Osteocyte (in vitro differentiated cells): ENCODE measurements around the gene NCEH1. TPM values are rescaled to one million over a fixed set of nuclear protein-coding genes. Genes with fewer than 3 reads are reported as not detected.

Source experiments
- DNase-seq: peaks from one replicate; pipeline ENCODE4 v3.0.0; 2021; ENCODE audit warnings: mixed read lengths; ENCODE audit not compliant: unreplicated experiment; ENCODE audit errors: extremely low spot score
- H3K27ac Mint-ChIP-seq: one replicate; pipeline ENCODE4 v1.8.0; 2021; ENCODE audit warnings: mild to moderate bottlenecking, mixed read lengths; ENCODE audit not compliant: unreplicated experiment
- H3K27me3 Mint-ChIP-seq: one replicate; pipeline ENCODE4 v1.8.0; 2021; ENCODE audit warnings: mixed read lengths; ENCODE audit not compliant: unreplicated experiment
- H3K36me3 Mint-ChIP-seq: one replicate; pipeline ENCODE4 v1.8.0; 2021; ENCODE audit warnings: mixed read lengths; ENCODE audit not compliant: unreplicated experiment
- H3K4me1 Mint-ChIP-seq: one replicate; pipeline ENCODE4 v1.8.0; 2021; ENCODE audit warnings: mixed read lengths; ENCODE audit not compliant: unreplicated experiment
- H3K4me3 Mint-ChIP-seq: one replicate; pipeline ENCODE4 v1.8.0; 2021; ENCODE audit warnings: mild to moderate bottlenecking, moderate library complexity, mixed read lengths; ENCODE audit not compliant: unreplicated experiment
- H3K9me3 Mint-ChIP-seq: one replicate; pipeline ENCODE4 v1.8.0; 2021; ENCODE audit warnings: mixed read lengths; ENCODE audit not compliant: unreplicated experiment
- CTCF ChIP-seq: fragments of 200-600 bp; sonication (generic); IDR thresholded peaks from 2 replicates; pipeline ENCODE4 v1.5.0; 2021; ENCODE audit warnings: antibody characterized with exemption, mild to moderate bottlenecking, moderate library complexity
- total RNA-seq: library from RNA; stranded (reverse); gene quantifications from 2 replicates; pipeline ENCODE4 v1.2.1, GENCODE V29; 2021

NCEH1 gene
- total RNA-seq, 1 donor from 2014 or later, result 6.7 TPM

GRCh38 chr3:172658344-172659245, 52.3 kb downstream of the NCEH1 start:
- Mint-ChIP-seq H3K9me3 (no peaks in the 10 kb centered on the region), H3K27ac (peak overlapping the region; percentile 60), H3K4me3 (no peak overlapping the region)

GRCh38 chr3:172656602-172657001, 54.3 kb downstream of the NCEH1 start:
- Mint-ChIP-seq H3K27ac (no peak overlapping the region), H3K36me3 (no peaks in the 10 kb centered on the region), H3K4me3 (no peak overlapping the region), H3K9me3 (no peaks in the 10 kb centered on the region), H3K27me3 (no peaks in the 10 kb centered on the region), H3K4me1 (peaks cover 20% of the 10 kb centered on the region)
- TF ChIP-seq CTCF, result no peak
- no peak for DNase-seq

More at GRCh38 chr3:172658344-172659245, 52.3 kb downstream of the NCEH1 start:
- Mint-ChIP-seq H3K36me3 (no peaks in the 10 kb centered on the region), H3K27me3 (no peaks in the 10 kb centered on the region), H3K4me1 (peaks cover 14% of the 10 kb centered on the region)
- DNase-seq, result no peak
- no peak for TF ChIP-seq CTCF

DNA sequence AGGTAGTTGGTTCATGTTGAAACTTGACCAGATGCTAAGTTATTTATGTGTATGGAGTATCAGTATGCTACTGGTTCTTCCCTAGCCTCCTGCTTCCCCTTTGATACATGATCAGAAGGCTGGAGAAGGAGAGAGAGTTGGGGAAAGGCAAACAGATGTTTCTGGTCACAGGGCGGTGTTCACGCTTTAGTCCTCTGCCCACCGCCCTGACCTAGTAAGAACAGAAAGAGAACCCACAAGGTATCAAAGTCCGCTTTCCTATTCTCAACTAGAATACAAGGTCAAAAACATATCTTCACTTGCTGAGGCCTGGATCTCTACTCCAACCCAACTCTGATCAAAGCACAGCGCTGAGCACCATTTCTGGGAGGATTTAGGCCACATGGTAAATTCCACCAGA, 55.5 kb downstream of the NCEH1 start:
- Mint-ChIP-seq H3K4me1 (peaks cover 24% of the 10 kb centered on the region), H3K36me3 (no peaks in the 10 kb centered on the region), H3K4me3 (no peak overlapping the region), H3K27ac (no peak overlapping the region), H3K9me3 (no peaks in the 10 kb centered on the region), H3K27me3 (no peaks in the 10 kb centered on the region)
- DNase-seq, result no peak
- no peak for TF ChIP-seq CTCF

- Mint-ChIP-seq H3K4me1 (peaks cover 26% of the 10 kb centered on the region), H3K27ac (no peak overlapping the region), H3K36me3 (no peaks in the 10 kb centered on the region), H3K9me3 (no peaks in the 10 kb centered on the region), H3K4me3 (no peak overlapping the region), H3K27me3 (no peaks in the 10 kb centered on the region)
- no peak for TF ChIP-seq CTCF
- no peak for DNase-seq
Observed at GRCh38 chr3:172654470-172654869, 56.4 kb downstream of the NCEH1 start.

- Mint-ChIP-seq H3K27me3 (no peaks in the 10 kb centered on the region), H3K4me1 (peaks cover 14% of the 10 kb centered on the region), H3K36me3 (no peaks in the 10 kb centered on the region), H3K4me3 (no peak overlapping the region), H3K27ac (no peak overlapping the region), H3K9me3 (no peaks in the 10 kb centered on the region)
- no peak for DNase-seq
- TF ChIP-seq CTCF, result no peak
Observed at GRCh38 chr3:172653004-172653572, 57.8 kb downstream of the NCEH1 start.
